OCI-LY7 (cell line): ENCODE measurements around the gene GALNTL6. TPM values are rescaled to one million over a fixed set of nuclear protein-coding genes. Genes with fewer than 3 reads are reported as not detected.
"Not testable (repeated sequence)": the region's sequence is repeated elsewhere in the genome, so short reads cannot be mapped to it uniquely, and the experiment has no call there.

Experiments used
- BruUV-seq: library from RNA; stranded (reverse); fragments of 400-500 nt; replicated peaks from 2 replicates; lab custom pipeline; 2021; lab: Mats Ljungman, UMichigan
- CTCF ChIA-PET: fragments of 300-600 bp; sonication (Branson Sonifier 250); formaldehyde crosslinking; loops from one replicate; lab custom pipeline; 2022; ENCODE audit warnings: antibody characterized with exemption; ENCODE audit not compliant: unreplicated experiment; lab: Charles Lee
- POLR2A ChIA-PET: fragments of 300-600 bp; sonication (Branson Sonifier 250); formaldehyde crosslinking; loops from one replicate; lab custom pipeline; 2022; ENCODE audit warnings: antibody characterized with exemption; lab: Charles Lee
- DNase-seq: peaks from one replicate; pipeline ENCODE4 v3.0.0-alpha.2; 2015; ENCODE audit warnings: low spot score
- H2AFZ ChIP-seq: fragments of 200-600 bp; sonication (generic), shearing (Covaris generic); 2 replicates; pipeline ENCODE4 v1.6.1; 2014; ENCODE audit warnings: mild to moderate bottlenecking, antibody characterized with exemption, low read length, moderate library complexity
- H3K27ac ChIP-seq: fragments of 200-600 bp; sonication (generic); 2 replicates; pipeline ENCODE4 v1.5.1; 2014; ENCODE audit warnings: mixed run types, low read depth, mild to moderate bottlenecking, moderate library complexity, low read length, inconsistent platforms; ENCODE audit not compliant: poor library complexity, severe bottlenecking
- H3K36me3 ChIP-seq: fragments of 200-600 bp; sonication (generic); 2 replicates; pipeline ENCODE4 v1.6.1; 2014; ENCODE audit warnings: mild to moderate bottlenecking, antibody characterized with exemption, low read length, moderate library complexity, mixed read lengths; ENCODE audit not compliant: insufficient read depth
- H3K4me1 ChIP-seq: fragments of 200-600 bp; sonication (generic); 2 replicates; pipeline ENCODE4 v1.5.1; 2014; ENCODE audit warnings: mild to moderate bottlenecking, low read length; ENCODE audit not compliant: insufficient read depth, poor library complexity, severe bottlenecking
- H3K4me2 ChIP-seq: fragments of 200-600 bp; sonication (generic); 2 replicates; pipeline ENCODE4 v1.6.1; 2014; ENCODE audit warnings: mild to moderate bottlenecking, low read length
- H3K4me3 ChIP-seq: fragments of 200-600 bp; sonication (generic); 2 replicates; pipeline ENCODE4 v1.5.1; 2014; ENCODE audit warnings: mild to moderate bottlenecking, low read depth, low read length; ENCODE audit not compliant: poor library complexity, severe bottlenecking
- H3K79me2 ChIP-seq: fragments of 200-600 bp; sonication (generic); 2 replicates; pipeline ENCODE4 v1.6.1; 2016; ENCODE audit warnings: low read depth, mild to moderate bottlenecking, low read length, moderate library complexity, mixed read lengths; ENCODE audit not compliant: insufficient read depth
- H3K9me2 ChIP-seq: fragments of 200-600 bp; sonication (generic); 2 replicates; pipeline ENCODE4 v1.6.1; 2016; ENCODE audit warnings: mild to moderate bottlenecking, low read length, mixed read lengths; ENCODE audit not compliant: insufficient read depth
- H3K9me3 ChIP-seq: fragments of 200-600 bp; sonication (generic); 2 replicates; pipeline ENCODE4 v1.6.1; 2014; ENCODE audit warnings: mild to moderate bottlenecking, mixed run types, low read length, mixed read lengths
- H4K20me1 ChIP-seq: fragments of 200-600 bp; sonication (generic); 2 replicates; pipeline ENCODE4 v1.6.1; 2014; ENCODE audit warnings: mild to moderate bottlenecking, antibody characterized with exemption, low read length, moderate library complexity, mixed read lengths; ENCODE audit not compliant: insufficient read depth
- EZH2phosphoT487 ChIP-seq: fragments of 200-600 bp; sonication (generic); IDR thresholded peaks from 2 replicates; pipeline ENCODE4 v1.6.1; 2018; ENCODE audit warnings: low read depth, borderline replicate concordance, mild to moderate bottlenecking, mixed run types, antibody characterized with exemption, low read length, moderate library complexity, mixed read lengths
- intact Hi-C: fragments of 100-400 bp; cut with micrococcal nuclease; formaldehyde crosslinking; loops from one replicate; pipeline ENCODE4 v1.10.0; 2022; ENCODE audit not compliant: unreplicated experiment
- total RNA-seq, 2 experiments: library from RNA; depleted of rRNA in 1 of 2; stranded (reverse); fragments of >200 nt in 1 of 2; shearing (Covaris generic) in 1 of 2; gene quantifications; 2 replicates each; pipeline ENCODE4 v1.2.3, GENCODE V29; 2014 to 2022
- TF ChIP-seq, protein P1 (sequence below): fragments of 200-600 bp; sonication (generic); conservative IDR thresholded peaks from 2 replicates; pipeline ENCODE4 v1.5.1; 2014; ENCODE audit warnings: mild to moderate bottlenecking, antibody characterized with exemption, low read length, moderate library complexity, mixed read lengths

The GALNTL6 gene
- total RNA-seq, 2 experiments from 2014 or later: not detected

DNA sequence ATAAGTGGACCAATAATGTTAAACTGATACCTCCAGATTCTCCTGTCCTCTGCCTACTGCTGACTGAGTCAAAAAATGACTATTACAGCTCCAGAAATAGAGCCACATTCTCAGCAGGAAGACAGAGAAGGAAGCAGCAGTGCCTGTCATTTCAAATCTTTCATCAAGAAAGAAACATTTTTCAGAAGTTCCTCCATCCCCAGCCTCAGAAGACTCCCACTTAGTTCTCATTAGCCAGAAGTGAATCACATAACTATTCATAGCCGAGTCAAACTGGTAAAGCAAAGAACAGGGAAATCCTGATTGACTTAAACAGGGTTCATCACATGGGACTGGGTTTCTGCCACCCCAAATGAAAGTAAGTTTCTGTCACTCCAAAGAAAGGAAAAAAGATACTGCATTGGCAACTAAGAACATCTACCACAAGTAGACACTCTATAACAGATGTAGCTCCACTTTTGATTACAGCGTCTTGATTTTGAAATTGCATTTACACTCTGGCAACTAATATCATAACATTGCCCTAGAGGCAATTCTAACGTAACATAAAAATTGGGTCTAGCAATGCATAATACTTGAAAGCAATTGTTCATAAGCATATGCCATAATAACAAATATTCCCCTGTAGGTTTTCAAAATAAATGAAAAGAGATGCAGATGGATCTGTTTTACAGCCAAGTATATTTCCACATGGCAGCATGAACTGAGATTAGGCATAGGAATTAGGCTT lies 599.8 kb downstream of the GALNTL6 start:
- Histone ChIP-seq H2AFZ (no peak overlapping the region), H3K36me3 (no peaks in the 10 kb centered on the region), H3K79me2 (no peaks in the 10 kb centered on the region), H3K4me1 (no peaks in the 10 kb centered on the region), H4K20me1 (no peaks in the 10 kb centered on the region), H3K4me2 (no peak overlapping the region), H3K9me3 (no peaks in the 10 kb centered on the region), H3K27ac (no peak overlapping the region), H3K4me3 (no peak overlapping the region), H3K9me2 (no peaks in the 10 kb centered on the region)
- POLR2A ChIA-PET: interaction anchor here (1.3 kb wide), 1 partner anchor 21 kb away, joined by 3 read pairs; no protein-coding TSS in a partner anchor
- BruUV-seq: no TSS peak
- CTCF ChIA-PET: no interaction called here
- no peak for TF ChIP-seq EZH2phosphoT487
- TF ChIP-seq, protein P1, sequence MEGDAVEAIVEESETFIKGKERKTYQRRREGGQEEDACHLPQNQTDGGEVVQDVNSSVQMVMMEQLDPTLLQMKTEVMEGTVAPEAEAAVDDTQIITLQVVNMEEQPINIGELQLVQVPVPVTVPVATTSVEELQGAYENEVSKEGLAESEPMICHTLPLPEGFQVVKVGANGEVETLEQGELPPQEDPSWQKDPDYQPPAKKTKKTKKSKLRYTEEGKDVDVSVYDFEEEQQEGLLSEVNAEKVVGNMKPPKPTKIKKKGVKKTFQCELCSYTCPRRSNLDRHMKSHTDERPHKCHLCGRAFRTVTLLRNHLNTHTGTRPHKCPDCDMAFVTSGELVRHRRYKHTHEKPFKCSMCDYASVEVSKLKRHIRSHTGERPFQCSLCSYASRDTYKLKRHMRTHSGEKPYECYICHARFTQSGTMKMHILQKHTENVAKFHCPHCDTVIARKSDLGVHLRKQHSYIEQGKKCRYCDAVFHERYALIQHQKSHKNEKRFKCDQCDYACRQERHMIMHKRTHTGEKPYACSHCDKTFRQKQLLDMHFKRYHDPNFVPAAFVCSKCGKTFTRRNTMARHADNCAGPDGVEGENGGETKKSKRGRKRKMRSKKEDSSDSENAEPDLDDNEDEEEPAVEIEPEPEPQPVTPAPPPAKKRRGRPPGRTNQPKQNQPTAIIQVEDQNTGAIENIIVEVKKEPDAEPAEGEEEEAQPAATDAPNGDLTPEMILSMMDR: no peak
- intact Hi-C loops: no loop called here
- DNase-seq: no peak

DNA sequence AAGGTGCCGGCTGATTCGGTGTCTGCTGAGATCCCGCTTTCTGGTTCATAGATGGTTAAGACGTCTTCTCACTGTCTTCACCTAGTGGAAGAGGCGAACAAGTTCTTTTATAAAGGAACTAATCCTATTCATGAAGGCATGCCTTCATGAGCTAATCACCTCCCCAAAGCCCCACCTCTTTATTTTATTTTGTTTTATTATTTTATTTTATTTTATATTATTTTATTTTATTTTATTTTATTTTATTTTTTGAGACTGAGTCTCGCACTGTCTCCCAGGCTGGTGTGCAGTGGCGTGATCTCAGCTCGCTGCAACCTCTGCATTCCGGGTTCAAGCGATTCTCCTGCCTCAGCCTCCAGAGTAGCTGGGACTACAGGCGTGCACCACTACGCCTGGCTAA lies 615.8 kb downstream of the GALNTL6 start:
- BruUV-seq, H3K4me2 ChIP-seq, H3K27ac ChIP-seq, H3K9me3 ChIP-seq, CTCF ChIA-PET, DNase-seq, H3K79me2 ChIP-seq, H4K20me1 ChIP-seq, H3K4me3 ChIP-seq, H3K36me3 ChIP-seq, H2AFZ ChIP-seq, H3K4me1 ChIP-seq, H3K9me2 ChIP-seq, intact Hi-C loops: not testable (repeated sequence)
- POLR2A ChIA-PET: interaction anchor here (0.6 kb wide), 1 partner anchor 224 kb away, joined by 3 read pairs; no protein-coding TSS in a partner anchor

DNA sequence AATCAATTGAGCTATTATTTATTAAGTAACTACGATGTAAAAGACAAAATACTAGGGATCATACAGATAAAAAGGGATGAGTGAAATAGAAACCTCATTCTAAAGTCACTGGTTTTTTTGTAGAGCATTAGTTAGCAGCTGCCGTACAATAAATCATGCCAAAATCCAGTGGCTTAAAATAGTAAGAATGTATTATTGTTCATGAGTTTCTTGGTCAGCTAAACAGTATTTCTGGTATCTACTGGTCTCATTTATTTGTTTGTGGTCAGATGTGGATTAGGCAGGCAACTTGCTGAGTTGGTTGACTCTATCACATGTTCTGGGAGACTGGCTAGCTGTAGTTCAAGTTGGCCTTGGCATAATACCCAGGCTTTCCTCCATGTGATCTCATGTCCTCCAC lies 667.3 kb downstream of the GALNTL6 start:
- H3K9me2 ChIP-seq: no peaks in the 10 kb centered on the region
- no peak overlapping the region for H3K4me3 ChIP-seq
- no peaks in the 10 kb centered on the region for H3K4me1 ChIP-seq
- H3K79me2 ChIP-seq: no peaks in the 10 kb centered on the region
- H3K36me3 ChIP-seq: no peaks in the 10 kb centered on the region
- H4K20me1 ChIP-seq: no peaks in the 10 kb centered on the region
- DNase-seq: no peak
- intact Hi-C loops: no loop called here
- no peaks in the 10 kb centered on the region for H3K9me3 ChIP-seq
- no TSS peak for BruUV-seq
- TF ChIP-seq EZH2phosphoT487: no peak
- TF ChIP-seq, protein P1: no peak
- POLR2A ChIA-PET: interaction anchor here (0.6 to 1.5 kb wide), 4 partner anchors 13 to 1647 kb away, joined by 3 to 5 read pairs (median 3); no protein-coding TSS in a partner anchor
- H3K4me2 ChIP-seq: no peak overlapping the region
- H2AFZ ChIP-seq: no peak overlapping the region
- H3K27ac ChIP-seq: no peak overlapping the region
- CTCF ChIA-PET: interaction anchor here (0.5 kb wide), 1 partner anchor 49 kb away, joined by 3 read pairs; no protein-coding TSS in a partner anchor
